CD8-positive, alpha-beta memory T cell (primary cell): Measurements from ENCODE around the gene PAXIP1. TPM values are rescaled to one million over a fixed set of nuclear protein-coding genes. Genes with fewer than 3 reads are reported as not detected.
"Not testable (repeated sequence)": the region's sequence is repeated elsewhere in the genome, so short reads cannot be mapped to it uniquely, and the experiment has no call there.

ENCODE experiments used
- CTCF ChIA-PET: fragments of 350-600 bp; sonication (Branson Sonifier 250); formaldehyde crosslinking; loops from one replicate; lab custom pipeline; 2021; ENCODE audit warnings: antibody characterized with exemption; lab: Charles Lee
- POLR2A ChIA-PET: fragments of 350-600 bp; sonication (Branson Sonifier 250); formaldehyde crosslinking; loops from one replicate; lab custom pipeline; 2021; ENCODE audit warnings: antibody characterized with exemption; lab: Charles Lee
- DNase-seq, 5 donors: peaks; one replicate each; pipeline versions ENCODE4 v3.0.0 to v3.0.0-alpha.2; 2020 to 2022; ENCODE audit warnings: mixed read lengths in 1 of 5
- H3K27ac ChIP-seq: one replicate; pipeline ENCODE4 v1.7.0; 2013; ENCODE audit warnings: low read depth, mild to moderate bottlenecking, low read length, moderate library complexity
- H3K27me3 ChIP-seq: 2 replicates; pipeline ENCODE4 v1.7.0; 2013; ENCODE audit warnings: low read length, mild to moderate bottlenecking; ENCODE audit not compliant: insufficient read depth, poor library complexity, severe bottlenecking
- H3K36me3 ChIP-seq: 2 replicates; pipeline ENCODE4 v1.7.0; 2013; ENCODE audit warnings: mild to moderate bottlenecking, low read length, moderate library complexity; ENCODE audit not compliant: insufficient read depth
- H3K4me1 ChIP-seq: 2 replicates; pipeline ENCODE4 v1.7.0; 2013; ENCODE audit warnings: mild to moderate bottlenecking, low read length, moderate library complexity; ENCODE audit not compliant: insufficient read depth
- H3K4me3 ChIP-seq: 2 replicates; pipeline ENCODE4 v1.7.0; 2013; ENCODE audit warnings: mild to moderate bottlenecking, low read length
- H3K9me3 ChIP-seq: 2 replicates; pipeline ENCODE4 v1.7.0; 2013; ENCODE audit warnings: mild to moderate bottlenecking, low read length
- H3K27ac Mint-ChIP-seq, 8 donors: one replicate each; pipeline ENCODE4 v1.8.0; 2020 to 2021; ENCODE audit warnings: mixed read lengths in 8 of 8, mild to moderate bottlenecking in 6 of 8, inconsistent platforms in 3 of 8, moderate library complexity in 3 of 8
- H3K27me3 Mint-ChIP-seq, 2 donors: one replicate each; pipeline ENCODE4 v1.8.0; 2020 to 2021; ENCODE audit warnings: mixed read lengths in 2 of 2, mild to moderate bottlenecking in 1 of 2, moderate library complexity in 1 of 2
- H3K36me3 Mint-ChIP-seq, 3 donors: one replicate each; pipeline ENCODE4 v1.8.0; 2020 to 2021; ENCODE audit warnings: mixed read lengths in 3 of 3, inconsistent platforms in 1 of 3, mild to moderate bottlenecking in 1 of 3
- H3K4me1 Mint-ChIP-seq, 3 donors: one replicate each; pipeline ENCODE4 v1.8.0; 2020 to 2021; ENCODE audit warnings: mixed read lengths in 3 of 3, inconsistent platforms in 1 of 3, mild to moderate bottlenecking in 1 of 3
- H3K4me3 Mint-ChIP-seq, 7 donors: one replicate each; pipeline ENCODE4 v1.8.0; 2020 to 2021; ENCODE audit warnings: mixed read lengths in 7 of 7, mild to moderate bottlenecking in 6 of 7, moderate library complexity in 4 of 7, inconsistent platforms in 2 of 7
- H3K9me3 Mint-ChIP-seq, 5 donors: one replicate each; pipeline ENCODE4 v1.8.0; 2020 to 2022; ENCODE audit warnings: mixed read lengths in 5 of 5, mild to moderate bottlenecking in 3 of 5, moderate library complexity in 2 of 5, inconsistent platforms in 1 of 5
- polyA plus RNA-seq: library from polyadenylated mRNA; unstranded; fragments of 300-500 nt; fragmentation: Illumina TruSeq; gene quantifications from one replicate; pipeline ENCODE4 v1.2.3, GENCODE V29; 2021
- total RNA-seq, 2 experiments: library from RNA; stranded (reverse); gene quantifications; one replicate each; pipeline ENCODE4 v1.2.3, GENCODE V29; 2021

PAXIP1 gene
- total and polyA plus RNA-seq, 3 experiments from 2014 or later = 2.0 to 25.8 (median 23.1) TPM

DNA sequence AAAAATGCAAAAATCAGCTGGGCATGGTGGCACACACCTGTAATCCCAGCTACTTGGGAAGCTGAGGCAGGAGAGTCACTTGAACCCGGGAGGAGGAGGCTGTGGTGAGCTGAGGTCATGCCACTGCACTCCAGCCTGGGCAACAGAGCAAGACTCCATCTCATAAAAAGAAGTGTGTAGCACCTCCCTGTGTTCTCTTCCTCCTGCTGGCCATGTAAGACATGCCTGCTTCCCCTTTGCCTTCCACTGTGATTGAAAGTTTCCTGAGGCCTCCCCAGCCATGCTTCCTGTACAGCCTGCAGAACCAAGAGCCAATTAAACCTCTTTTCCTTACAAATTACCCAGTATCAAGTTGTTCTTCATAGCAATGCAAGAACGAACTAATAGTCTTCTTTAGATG is 80.5 kb downstream of the PAXIP1 start:
- H3K4me1 Mint-ChIP-seq, H3K27ac ChIP-seq, H3K4me1 ChIP-seq, H3K36me3 Mint-ChIP-seq, H3K4me3 Mint-ChIP-seq, H3K4me3 ChIP-seq, H3K9me3 ChIP-seq, H3K36me3 ChIP-seq, H3K27me3 ChIP-seq, H3K27ac Mint-ChIP-seq, DNase-seq, POLR2A ChIA-PET, H3K9me3 Mint-ChIP-seq: not testable (repeated sequence)
- CTCF ChIA-PET = interaction anchor here (0.8 to 2.8 kb wide), 3 partner anchors 8 to 422 kb away, joined by 3 to 14 read pairs (median 6); no protein-coding TSS in a partner anchor
- H3K27me3 Mint-ChIP-seq = peaks cover 5 to 14% of the 10 kb centered on the region in 2 donors

GRCh38 chr7:154919344-154920225 is 83.3 kb downstream of the PAXIP1 start:
- no peak overlapping the region for H3K4me3 Mint-ChIP-seq
- H3K27ac ChIP-seq = no peak overlapping the region
- H3K9me3 ChIP-seq = no peaks in the 10 kb centered on the region
- ChIA-PET POLR2A (no interaction called here), CTCF (no interaction called here)
- H3K36me3 ChIP-seq = no peaks in the 10 kb centered on the region
- H3K9me3 Mint-ChIP-seq = no peaks in the 10 kb centered on the region
- H3K4me1 ChIP-seq = no peaks in the 10 kb centered on the region
- peaks cover 0 to 3% (median 0%) of the 10 kb centered on the region in 3 donors for H3K4me1 Mint-ChIP-seq
- DNase-seq = no peak
- no peak overlapping the region for H3K4me3 ChIP-seq
- H3K36me3 Mint-ChIP-seq = no peaks in the 10 kb centered on the region
- peaks cover 17 to 28% of the 10 kb centered on the region in 2 donors for H3K27me3 Mint-ChIP-seq
- H3K27ac Mint-ChIP-seq = no peak overlapping the region
- H3K27me3 ChIP-seq = peaks cover 4% of the 10 kb centered on the region

DNA sequence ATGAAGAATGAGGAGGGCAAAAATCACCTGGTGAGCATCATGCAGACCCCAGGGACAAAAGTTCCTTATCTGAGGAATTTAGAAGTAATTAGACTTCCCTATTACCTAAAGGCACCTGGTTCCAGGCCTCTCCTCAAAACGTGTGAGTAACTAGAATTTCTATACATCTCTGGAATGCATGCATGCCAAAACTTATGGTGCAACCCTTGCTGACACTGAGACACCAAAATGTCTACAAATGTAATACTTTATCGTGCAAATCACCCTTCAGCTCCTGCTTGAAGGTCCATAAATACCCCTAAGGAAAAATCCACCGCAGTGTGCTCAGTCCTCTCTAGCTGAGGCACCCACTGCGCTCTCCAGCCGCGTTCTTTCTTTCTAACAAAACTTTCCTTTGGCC is 84.2 kb downstream of the PAXIP1 start:
- peaks cover 0 to 2% (median 0%) of the 10 kb centered on the region in 3 donors for H3K36me3 Mint-ChIP-seq
- H3K27me3 ChIP-seq = peaks cover 4% of the 10 kb centered on the region
- H3K27ac ChIP-seq = no peak overlapping the region
- H3K4me3 Mint-ChIP-seq = no peak overlapping the region
- H3K9me3 Mint-ChIP-seq = no peaks in the 10 kb centered on the region
- H3K4me1 Mint-ChIP-seq = peaks cover 2 to 6% (median 3%) of the 10 kb centered on the region in 3 donors
- no peaks in the 10 kb centered on the region for H3K9me3 ChIP-seq
- peak overlapping the region in 1 of 8 donors; percentile 43 for H3K27ac Mint-ChIP-seq
- ChIA-PET CTCF (interaction anchor here (1.6 kb wide), 1 partner anchor 9 kb away, joined by 6 read pairs; no protein-coding TSS in a partner anchor), POLR2A (no interaction called here)
- no peak overlapping the region for H3K4me3 ChIP-seq
- DNase-seq = no peak
- H3K4me1 ChIP-seq = no peaks in the 10 kb centered on the region
- H3K36me3 ChIP-seq = no peaks in the 10 kb centered on the region
- H3K27me3 Mint-ChIP-seq = peaks cover 19 to 26% of the 10 kb centered on the region in 2 donors

GRCh38 chr7:154918266-154918665 is 84.7 kb downstream of the PAXIP1 start:
- DNase-seq = no peak
- peaks cover 20 to 27% of the 10 kb centered on the region in 2 donors for H3K27me3 Mint-ChIP-seq
- H3K9me3 Mint-ChIP-seq = no peaks in the 10 kb centered on the region
- CTCF ChIA-PET = interaction anchor here (1.6 kb wide), 1 partner anchor 9 kb away, joined by 6 read pairs; no protein-coding TSS in a partner anchor
- H3K4me1 Mint-ChIP-seq = peaks cover 3 to 8% (median 5%) of the 10 kb centered on the region in 3 donors
- Histone ChIP-seq H3K9me3 (no peaks in the 10 kb centered on the region), H3K4me3 (no peak overlapping the region), H3K27me3 (peaks cover 4% of the 10 kb centered on the region), H3K36me3 (no peaks in the 10 kb centered on the region), H3K27ac (no peak overlapping the region), H3K4me1 (no peaks in the 10 kb centered on the region)
- POLR2A ChIA-PET = no interaction called here
- H3K27ac Mint-ChIP-seq = no peak overlapping the region
- H3K4me3 Mint-ChIP-seq = no peak overlapping the region
- H3K36me3 Mint-ChIP-seq = peaks cover 0 to 2% (median 0%) of the 10 kb centered on the region in 3 donors

GRCh38 chr7:154917808-154918160 is 85.1 kb downstream of the PAXIP1 start:
- CTCF ChIA-PET = interaction anchor here (1.6 kb wide), 1 partner anchor 10 kb away, joined by 6 read pairs; no protein-coding TSS in a partner anchor

GRCh38 chr7:154916856-154917807 is 85.8 kb downstream of the PAXIP1 start:
- CTCF ChIA-PET = interaction anchor here (1.6 kb wide), 1 partner anchor 11 kb away, joined by 6 read pairs; no protein-coding TSS in a partner anchor
- no peaks in the 10 kb centered on the region for H3K4me1 ChIP-seq
- POLR2A ChIA-PET = no interaction called here
- no peaks in the 10 kb centered on the region for H3K36me3 ChIP-seq
- no peak overlapping the region for H3K27ac ChIP-seq
- H3K9me3 Mint-ChIP-seq = no peaks in the 10 kb centered on the region
- no peak for DNase-seq
- H3K27me3 ChIP-seq = peaks cover 4% of the 10 kb centered on the region
- peaks cover 3 to 8% (median 5%) of the 10 kb centered on the region in 3 donors for H3K4me1 Mint-ChIP-seq
- no peak overlapping the region for H3K4me3 ChIP-seq
- peaks cover 20 to 27% of the 10 kb centered on the region in 2 donors for H3K27me3 Mint-ChIP-seq
- no peak overlapping the region for H3K4me3 Mint-ChIP-seq
- H3K27ac Mint-ChIP-seq = no peak overlapping the region
- H3K9me3 ChIP-seq = no peaks in the 10 kb centered on the region
- H3K36me3 Mint-ChIP-seq = peaks cover 0 to 2% (median 0%) of the 10 kb centered on the region in 3 donors

More at GRCh38 chr7:154917808-154918160, 85.1 kb downstream of the PAXIP1 start:
- Mint-ChIP-seq H3K36me3 (peaks cover 0 to 2% (median 0%) of the 10 kb centered on the region in 3 donors), H3K27me3 (peaks cover 20 to 27% of the 10 kb centered on the region in 2 donors), H3K27ac (no peak overlapping the region), H3K4me1 (peaks cover 3 to 8% (median 5%) of the 10 kb centered on the region in 3 donors), H3K9me3 (no peaks in the 10 kb centered on the region), H3K4me3 (no peak overlapping the region)
- POLR2A ChIA-PET = no interaction called here
- H3K36me3 ChIP-seq = no peaks in the 10 kb centered on the region
- no peak overlapping the region for H3K4me3 ChIP-seq
- no peak for DNase-seq
- H3K4me1 ChIP-seq = no peaks in the 10 kb centered on the region
- H3K27ac ChIP-seq = no peak overlapping the region
- no peaks in the 10 kb centered on the region for H3K9me3 ChIP-seq
- H3K27me3 ChIP-seq = peaks cover 4% of the 10 kb centered on the region

- no peak overlapping the region for H3K27ac Mint-ChIP-seq
- peaks cover 20 to 27% of the 10 kb centered on the region in 2 donors for H3K27me3 Mint-ChIP-seq
- no peak for DNase-seq
- ChIA-PET CTCF (interaction anchor here (6.1 kb wide), 1 partner anchor 11 kb away, joined by 62 read pairs; no protein-coding TSS in a partner anchor), POLR2A (no interaction called here)
- H3K27ac ChIP-seq = no peak overlapping the region
- no peaks in the 10 kb centered on the region for H3K36me3 ChIP-seq
- H3K36me3 Mint-ChIP-seq = peaks cover 0 to 3% (median 0%) of the 10 kb centered on the region in 3 donors
- no peaks in the 10 kb centered on the region for H3K9me3 ChIP-seq
- no peaks in the 10 kb centered on the region for H3K4me1 ChIP-seq
- H3K27me3 ChIP-seq = peaks cover 4% of the 10 kb centered on the region
- peaks cover 0 to 2% (median 0%) of the 10 kb centered on the region in 5 donors for H3K9me3 Mint-ChIP-seq
- H3K4me3 Mint-ChIP-seq = no peak overlapping the region
- no peak overlapping the region for H3K4me3 ChIP-seq
- H3K4me1 Mint-ChIP-seq = peaks cover 3 to 8% (median 5%) of the 10 kb centered on the region in 3 donors
These were observed 86.5 kb downstream of the PAXIP1 start for GRCh38 chr7:154916381-154916780.
